Transverse colon (tissue), 4 donors: ENCODE data around the gene PLSCR2.

ENCODE experiments used
- EP300 ChIP-seq: sonication (generic); formaldehyde crosslinking; IDR thresholded peaks from one replicate; pipeline ENCODE4 v1.6.1; 2017; ENCODE audit warnings: antibody characterized with exemption, low read depth
- POLR2A ChIP-seq: fragments of 450-650 bp; IDR thresholded peaks from one replicate; pipeline ENCODE4 v1.6.1; 2016; ENCODE audit warnings: antibody characterized with exemption, mild to moderate bottlenecking, moderate library complexity
- POLR2AphosphoS5 ChIP-seq, 3 donors: sonication (generic); formaldehyde crosslinking; IDR thresholded peaks; one replicate each; pipeline ENCODE4 v1.6.1; 2016; ENCODE audit warnings: antibody characterized with exemption in 3 of 3
- TF ChIP-seq, protein P1 (sequence below), 5 experiments: fragments of 200-600 bp in 3 of 5; fragments of 450-650 bp in 2 of 5; sonication (generic) in 3 of 5; IDR thresholded peaks; 1 replicate in 2 of 5; 2 replicates in 3 of 5; pipeline ENCODE4 v1.5.1; 2016 to 2017; ENCODE audit warnings: antibody characterized with exemption in 5 of 5, inconsistent platforms in 3 of 5, mild to moderate bottlenecking in 2 of 5, moderate library complexity in 1 of 5

DNA sequence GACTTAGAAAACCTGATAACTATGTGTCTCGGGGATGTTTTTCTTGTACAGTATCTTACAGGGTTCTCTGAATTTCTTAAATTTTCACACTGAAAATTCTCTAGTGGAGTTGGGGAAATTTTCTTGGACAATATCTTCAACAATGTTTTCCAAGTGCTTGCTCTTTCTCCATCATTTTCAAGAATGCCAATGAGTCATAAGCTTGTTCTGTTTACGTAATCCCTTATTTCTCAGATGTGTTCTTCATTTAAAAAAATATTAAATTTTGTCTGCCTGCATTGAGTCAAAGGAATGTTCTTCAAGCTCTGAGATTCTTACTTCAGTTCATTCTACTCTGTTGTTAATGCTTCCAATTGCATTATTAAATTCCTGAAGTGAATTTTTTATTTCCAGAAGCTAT is 21.9 kb upstream of the PLSCR2 start:
- TF ChIP-seq POLR2A = no peak
- TF ChIP-seq, protein P1, sequence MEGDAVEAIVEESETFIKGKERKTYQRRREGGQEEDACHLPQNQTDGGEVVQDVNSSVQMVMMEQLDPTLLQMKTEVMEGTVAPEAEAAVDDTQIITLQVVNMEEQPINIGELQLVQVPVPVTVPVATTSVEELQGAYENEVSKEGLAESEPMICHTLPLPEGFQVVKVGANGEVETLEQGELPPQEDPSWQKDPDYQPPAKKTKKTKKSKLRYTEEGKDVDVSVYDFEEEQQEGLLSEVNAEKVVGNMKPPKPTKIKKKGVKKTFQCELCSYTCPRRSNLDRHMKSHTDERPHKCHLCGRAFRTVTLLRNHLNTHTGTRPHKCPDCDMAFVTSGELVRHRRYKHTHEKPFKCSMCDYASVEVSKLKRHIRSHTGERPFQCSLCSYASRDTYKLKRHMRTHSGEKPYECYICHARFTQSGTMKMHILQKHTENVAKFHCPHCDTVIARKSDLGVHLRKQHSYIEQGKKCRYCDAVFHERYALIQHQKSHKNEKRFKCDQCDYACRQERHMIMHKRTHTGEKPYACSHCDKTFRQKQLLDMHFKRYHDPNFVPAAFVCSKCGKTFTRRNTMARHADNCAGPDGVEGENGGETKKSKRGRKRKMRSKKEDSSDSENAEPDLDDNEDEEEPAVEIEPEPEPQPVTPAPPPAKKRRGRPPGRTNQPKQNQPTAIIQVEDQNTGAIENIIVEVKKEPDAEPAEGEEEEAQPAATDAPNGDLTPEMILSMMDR (IDR thresholded peaks at IDR 0.05) = no peak
- no peak for TF ChIP-seq EP300
- TF ChIP-seq POLR2AphosphoS5 (IDR thresholded peaks at IDR 0.05) = no peak
